HepG2 (cell line): ENCODE results near the gene ANKRD35. TPM values are rescaled to one million over a fixed set of nuclear protein-coding genes. Genes with fewer than 3 reads are reported as not detected.
"Not testable (repeated sequence)": the region's sequence is repeated elsewhere in the genome, so short reads cannot be mapped to it uniquely, and the experiment has no call there.

Source experiments
- ATAC-seq: fragments of 200-7000 bp; cut with Tn5 transposase; 3 replicates; pipeline ENCODE4 v1.9.1; 2020; ENCODE audit warnings: mild to moderate bottlenecking, moderate library complexity
- BruUV-seq: library from RNA; stranded (reverse); fragments of 400-500 nt; replicated peaks from 2 replicates; lab custom pipeline; 2021; lab: Mats Ljungman, UMichigan
- CTCF ChIA-PET: fragments of 300-600 bp; formaldehyde crosslinking; extraction: SDS; loops from one replicate; lab custom pipeline; 2021; ENCODE audit warnings: low total read pairs, inconsistent platforms, low intra/inter-chr PET ratio; lab: Yijun Ruan, JAX
- POLR2A ChIA-PET: fragments of 350-600 bp; sonication (Branson Sonifier 250); formaldehyde crosslinking; loops from one replicate; lab custom pipeline; 2020; ENCODE audit warnings: antibody characterized with exemption, inconsistent platforms; lab: Yijun Ruan, JAX
- DNase-seq: peaks from one replicate; pipeline ENCODE4 v3.0.0-alpha.2; 2015; ENCODE audit warnings: low spot score
- FAIRE-seq: peaks from 3 replicates; lab custom pipeline; 2011; peaks lifted over from hg19 to GRCh38; lab: Jason Lieb, UNC
- H2AFZ ChIP-seq: one replicate; pipeline ENCODE4 v1.6.1; 2011; ENCODE audit warnings: low read length, inconsistent platforms
- H3K27ac ChIP-seq: fragments of 300-600 bp; 3 replicates; pipeline ENCODE4 v1.8.0; 2011; ENCODE audit warnings: mixed run types, mild to moderate bottlenecking, mixed read lengths, low read length, inconsistent platforms; ENCODE audit not compliant: insufficient read depth; ENCODE audit errors: extremely low read length
- H3K27me3 ChIP-seq, 2 experiments: fragments of 200-600 bp in 1 of 2; 2 replicates in 1 of 2; 3 replicates in 1 of 2; pipeline versions ENCODE4 v1.6.0 to v1.8.0; 2011; ENCODE audit warnings: low read length in 2 of 2, mild to moderate bottlenecking in 2 of 2, moderate library complexity in 2 of 2, inconsistent platforms in 1 of 2; ENCODE audit not compliant: insufficient read depth in 2 of 2, control insufficient read depth in 1 of 2
- H3K36me3 ChIP-seq, 2 experiments: fragments of 200-600 bp in 1 of 2; replicated peaks in 1 of 2; 2 replicates in 1 of 2; 3 replicates in 1 of 2; pipeline versions ENCODE4 v1.5.1 to v1.8.0; 2011; ENCODE audit warnings: low read length in 2 of 2, inconsistent platforms in 1 of 2; ENCODE audit not compliant: insufficient read depth in 2 of 2, control insufficient read depth in 1 of 2
- H3K4me1 ChIP-seq: 2 replicates; pipeline ENCODE4 v1.5.1; 2012; ENCODE audit warnings: low read length, inconsistent platforms; ENCODE audit not compliant: insufficient read depth
- H3K4me2 ChIP-seq: 2 replicates; pipeline ENCODE4 v1.6.0; 2011; ENCODE audit warnings: low read depth, low read length, inconsistent platforms
- H3K4me3 ChIP-seq, 3 experiments: fragments of 200-600 bp in 1 of 3; sonication (generic), shearing (Covaris generic) in 1 of 3; replicated peaks in 1 of 3; 2 replicates each; pipeline ENCODE4 v1.5.1; 2011 to 2016; ENCODE audit warnings: low read length in 3 of 3, inconsistent platforms in 2 of 3, low read depth in 2 of 3, mild to moderate bottlenecking in 2 of 3, control low read depth in 1 of 3, mixed read lengths in 1 of 3; ENCODE audit not compliant: insufficient read depth in 1 of 3
- H3K79me2 ChIP-seq: one replicate; pipeline ENCODE4 v1.6.1; 2011; ENCODE audit warnings: low read length, inconsistent platforms; ENCODE audit not compliant: insufficient read depth
- H3K9ac ChIP-seq: 2 replicates; pipeline ENCODE4 v1.6.0; 2011; ENCODE audit warnings: mild to moderate bottlenecking, low read depth, low read length, inconsistent platforms; ENCODE audit not compliant: insufficient read depth
- H3K9me3 ChIP-seq: 2 replicates; pipeline ENCODE4 v1.5.1; 2012; ENCODE audit warnings: mild to moderate bottlenecking, low read length
- H4K20me1 ChIP-seq: 2 replicates; pipeline ENCODE4 v1.6.0; 2011; ENCODE audit warnings: inconsistent platforms, mild to moderate bottlenecking, low read length, moderate library complexity; ENCODE audit not compliant: insufficient read depth
- WGBS: methylation state at CpG from one replicate; pipeline ENCODE4 v1.1.6; 2017; ENCODE audit warnings: low lambda C conversion rate; 5-methylcytosine and 5-hydroxymethylcytosine counted together
- in situ Hi-C: cut with HindIII; loops from 2 replicates; pipeline ENCODE4 v1.10.0; 2017; ENCODE audit warnings: low pct_unique_long_range_greater_than_20kb; ENCODE audit not compliant: extremely low pct_ligation_motif_present
- intact Hi-C: fragments of 100-400 bp; cut with micrococcal nuclease; formaldehyde crosslinking; loops from one replicate; pipeline ENCODE4 v1.10.0; 2022; ENCODE audit not compliant: unreplicated experiment
- microRNA-seq: library from miRNA; unstranded; fragments of <30 nt; microRNA quantifications from one replicate; pipeline ENCODE4, GENCODE V29; 2020
- polyA plus RNA-seq, 8 experiments: library from polyadenylated mRNA; depleted of rRNA in 3 of 8; stranded (reverse) in 7 of 8; unstranded in 1 of 8; fragments of >200 nt; fragmentation: Illumina TruSeq in 4 of 8; extraction: Trizol in 4 of 8; gene quantifications; 2 replicates each; pipeline versions ENCODE4 v1.2.1 to v1.2.3, GENCODE V29; 2011 to 2016; ENCODE audit warnings: low read depth in 4 of 8, missing spikeins in 1 of 8, mixed read lengths in 1 of 8; ENCODE audit not compliant: insufficient read depth in 1 of 8
- small RNA-seq, 3 experiments: library from RNA; depleted of rRNA; stranded (forward); fragments of <200 nt; gene quantifications; one replicate each; pipeline ENCODE3, GENCODE V24; 2012; ENCODE audit warnings: low read depth in 2 of 3, low replicate concordance in 1 of 3; ENCODE audit not compliant: insufficient read length in 3 of 3, insufficient read depth in 2 of 3
- total RNA-seq, 5 experiments: library from RNA; depleted of rRNA; stranded (reverse); fragments of >200 nt; fragmentation: Illumina TruSeq; extraction: Trizol; gene quantifications; 2 replicates each; pipeline ENCODE4 v1.2.3, GENCODE V29; 2016; ENCODE audit warnings: low read depth in 1 of 5

The ANKRD35 gene
- total and polyA plus RNA-seq, 2 of the 13 experiments (the other 11 are each of a cell fraction or from before 2014, with no cell fraction given): 0.02 TPM; not detected in 1

- H3K9ac ChIP-seq, ATAC-seq, H3K36me3 ChIP-seq, H2AFZ ChIP-seq, BruUV-seq, POLR2A ChIA-PET, H3K27ac ChIP-seq, H3K79me2 ChIP-seq, FAIRE-seq, H3K27me3 ChIP-seq, H4K20me1 ChIP-seq, intact Hi-C loops, DNase-seq, in situ Hi-C loops, H3K4me1 ChIP-seq, H3K9me3 ChIP-seq, H3K4me3 ChIP-seq, H3K4me2 ChIP-seq, CTCF ChIA-PET: not testable (repeated sequence)
- WGBS: 78% methylated on average over 3 of the region's 6 CpGs
These were observed 67.6 kb downstream of the ANKRD35 start for GRCh38 chr1:145818095-145818494.

Small RNA genes lying within 50 kb of the gene (microRNA-seq; reads per million reads assigned to microRNA genes)
- not detected for gene MIR6736

Small RNA genes lying within 50 kb of the gene (small RNA-seq; reads per million reads assigned to genes)
- gene MIR6736: 0 reads per million in 3 experiments

Other genes starting within 250 kb of the ANKRD35 start
- 46.4 and 65.0 TPM in 2 replicates for gene PDZK1, start 178.5 kb downstream of the ANKRD35 start, total RNA-seq (2016; rRNA removed; fragmentation: Illumina TruSeq; extraction: Trizol)
- 14.9 and 16.2 TPM in 2 replicates for gene PDZK1, start 178.5 kb downstream of the ANKRD35 start, polyA plus RNA-seq (2011; rRNA removed)
- gene CD160, start 166.4 kb downstream of the ANKRD35 start, total RNA-seq (2016; rRNA removed; fragmentation: Illumina TruSeq; extraction: Trizol): not detected in 2 replicates
- 0.04 and 0.09 TPM in 2 replicates for gene CD160, start 166.4 kb downstream of the ANKRD35 start, polyA plus RNA-seq (2011; rRNA removed)
- 7.8 and 10.1 TPM in 2 replicates for gene RNF115, start 61.8 kb downstream of the ANKRD35 start, total RNA-seq (2016; rRNA removed; fragmentation: Illumina TruSeq; extraction: Trizol)
- 4.6 and 6.0 TPM in 2 replicates for gene RNF115, start 61.8 kb downstream of the ANKRD35 start, polyA plus RNA-seq (2011; rRNA removed)
- gene POLR3C, start 61.7 kb downstream of the ANKRD35 start, total RNA-seq (2016; rRNA removed; fragmentation: Illumina TruSeq; extraction: Trizol): 24.3 TPM in 2 replicates
- 15.0 and 15.5 TPM in 2 replicates for gene POLR3C, start 61.7 kb downstream of the ANKRD35 start, polyA plus RNA-seq (2011; rRNA removed)
- gene NUDT17, start 40.2 kb downstream of the ANKRD35 start, total RNA-seq (2016; rRNA removed; fragmentation: Illumina TruSeq; extraction: Trizol): 2.6 TPM in 2 replicates
- 5.7 and 5.8 TPM in 2 replicates for gene NUDT17, start 40.2 kb downstream of the ANKRD35 start, polyA plus RNA-seq (2011; rRNA removed)
- 3.7 and 4.6 TPM in 2 replicates for gene PIAS3, start 26.8 kb downstream of the ANKRD35 start, total RNA-seq (2016; rRNA removed; fragmentation: Illumina TruSeq; extraction: Trizol)
- 8.0 and 9.7 TPM in 2 replicates for gene PIAS3, start 26.8 kb downstream of the ANKRD35 start, polyA plus RNA-seq (2011; rRNA removed)
- gene ITGA10, start 24.2 kb upstream of the ANKRD35 start, total RNA-seq (2016; rRNA removed; fragmentation: Illumina TruSeq; extraction: Trizol): 0.53 and 0.89 TPM in 2 replicates
- gene ITGA10, start 24.2 kb upstream of the ANKRD35 start, polyA plus RNA-seq (2011; rRNA removed): 1.6 and 1.8 TPM in 2 replicates
- gene PEX11B, start 32.9 kb upstream of the ANKRD35 start, total RNA-seq (2016; rRNA removed; fragmentation: Illumina TruSeq; extraction: Trizol): 21.6 and 26.2 TPM in 2 replicates
- 38.8 and 48.4 TPM in 2 replicates for gene PEX11B, start 32.9 kb upstream of the ANKRD35 start, polyA plus RNA-seq (2011; rRNA removed)
- 162 and 224 TPM in 2 replicates for gene RBM8A, start 41.6 kb upstream of the ANKRD35 start, total RNA-seq (2016; rRNA removed; fragmentation: Illumina TruSeq; extraction: Trizol)
- gene RBM8A, start 41.6 kb upstream of the ANKRD35 start, polyA plus RNA-seq (2011; rRNA removed): 75.2 and 106 TPM in 2 replicates
- 8.1 and 10.9 TPM in 2 replicates for gene LIX1L, start 72.2 kb upstream of the ANKRD35 start, total RNA-seq (2016; rRNA removed; fragmentation: Illumina TruSeq; extraction: Trizol)
- 19.4 and 24.9 TPM in 2 replicates for gene LIX1L, start 72.2 kb upstream of the ANKRD35 start, polyA plus RNA-seq (2011; rRNA removed)
- 0.07 and 0.14 TPM in 2 replicates for gene ANKRD34A, start 78.7 kb upstream of the ANKRD35 start, total RNA-seq (2016; rRNA removed; fragmentation: Illumina TruSeq; extraction: Trizol)
- gene ANKRD34A, start 78.7 kb upstream of the ANKRD35 start, polyA plus RNA-seq (2011; rRNA removed): 0.05 and 0.07 TPM in 2 replicates
- 12.4 and 15.3 TPM in 2 replicates for gene POLR3GL, start 78.8 kb upstream of the ANKRD35 start, total RNA-seq (2016; rRNA removed; fragmentation: Illumina TruSeq; extraction: Trizol)
- 10.8 and 11.5 TPM in 2 replicates for gene POLR3GL, start 78.8 kb upstream of the ANKRD35 start, polyA plus RNA-seq (2011; rRNA removed)
- 24.4 and 25.4 TPM in 2 replicates for gene TXNIP, start 110.7 kb upstream of the ANKRD35 start, total RNA-seq (2016; rRNA removed; fragmentation: Illumina TruSeq; extraction: Trizol)
- 237 and 283 TPM in 2 replicates for gene TXNIP, start 110.7 kb upstream of the ANKRD35 start, polyA plus RNA-seq (2011; rRNA removed)
- 0.15 and 0.18 TPM in 2 replicates for gene HJV, start 135.9 kb upstream of the ANKRD35 start, total RNA-seq (2016; rRNA removed; fragmentation: Illumina TruSeq; extraction: Trizol)
- gene HJV, start 135.9 kb upstream of the ANKRD35 start, polyA plus RNA-seq (2011; rRNA removed): 0.03 TPM in 1 of 2 replicates, not detected in the other